GM23338 (cell line): ENCODE data around the gene PMIS2.

Experiments used
- CREB1 ChIP-seq: fragments of 250-450 bp; sonication (Bioruptor Pico); IDR thresholded peaks from 2 replicates; pipeline ENCODE4 v1.5.0; 2020; ENCODE audit warnings: low read depth, mild to moderate bottlenecking, moderate library complexity
- CTCF ChIP-seq, 2 experiments: fragments of 200-600 bp in 1 of 2; sonication (generic) in 1 of 2; conservative IDR thresholded peaks; 2 replicates each; pipeline versions ENCODE4 v1.5.1 to v1.6.1; 2016 to 2017; ENCODE audit warnings: antibody characterized with exemption in 2 of 2, low read depth in 2 of 2, mild to moderate bottlenecking in 2 of 2, moderate library complexity in 1 of 2
- ETS1 ChIP-seq: IDR thresholded peaks from 2 replicates; pipeline ENCODE4 v1.6.1; 2016; ENCODE audit warnings: antibody characterized with exemption
- EZH2 ChIP-seq: fragments of 200-600 bp; sonication (generic); IDR thresholded peaks from one replicate; pipeline ENCODE4 v1.8.0; 2017; ENCODE audit warnings: antibody characterized with exemption, mild to moderate bottlenecking, low read depth; ENCODE audit not compliant: unreplicated experiment
- EZH2phosphoT487 ChIP-seq: fragments of 200-600 bp; sonication (generic); IDR thresholded peaks from one replicate; pipeline ENCODE4 v1.8.1; 2018; ENCODE audit warnings: antibody characterized with exemption; ENCODE audit not compliant: unreplicated experiment
- JUNB ChIP-seq: IDR thresholded peaks from one replicate; pipeline ENCODE4 v1.6.1; 2016; ENCODE audit warnings: antibody characterized with exemption; ENCODE audit not compliant: unreplicated experiment
- NANOG ChIP-seq: IDR thresholded peaks from 2 replicates; pipeline ENCODE4 v1.6.1; 2016; ENCODE audit warnings: antibody characterized with exemption, borderline replicate concordance
- POLR2AphosphoS5 ChIP-seq: IDR thresholded peaks from 2 replicates; pipeline ENCODE4 v1.6.1; 2016; ENCODE audit warnings: antibody characterized with exemption, low read depth
- REST ChIP-seq: IDR thresholded peaks from one replicate; pipeline ENCODE4 v1.6.1; 2018; ENCODE audit warnings: antibody characterized with exemption; ENCODE audit not compliant: unreplicated experiment
- STAT1 ChIP-seq: IDR thresholded peaks from one replicate; pipeline ENCODE4 v1.6.1; 2016; ENCODE audit warnings: antibody characterized with exemption; ENCODE audit not compliant: unreplicated experiment
- ZNF114 ChIP-seq: fragments of 250-450 bp; sonication (Bioruptor Pico); IDR thresholded peaks from 2 replicates; pipeline ENCODE4 v1.5.0; 2020; ENCODE audit warnings: mild to moderate bottlenecking, moderate library complexity
- ZNF331 ChIP-seq: fragments of 250-450 bp; sonication (Bioruptor Pico); IDR thresholded peaks from 2 replicates; pipeline ENCODE4 v1.5.0; 2020; ENCODE audit warnings: low read depth, mild to moderate bottlenecking, moderate library complexity

- no peak for TF ChIP-seq POLR2AphosphoS5
- TF ChIP-seq REST, result no peak
- TF ChIP-seq CTCF (conservative IDR thresholded peaks at IDR 0.05; ENCODE audit: low read depth in 2 of 2), result no peak
- no peak for TF ChIP-seq CREB1 (CRISPR knock-in tag)
- no peak for TF ChIP-seq JUNB
- no peak for TF ChIP-seq EZH2
- no peak for TF ChIP-seq ZNF331 (CRISPR knock-in tag)
- TF ChIP-seq ZNF114 (CRISPR knock-in tag), result no peak
- TF ChIP-seq EZH2phosphoT487, result no peak
- no peak for TF ChIP-seq ETS1
- TF ChIP-seq STAT1, result no peak
- no peak for TF ChIP-seq NANOG
Observed at GRCh38 chr19:35571406-35571965, 14.5 kb upstream of the PMIS2 start.
